Central memory CD8-positive, alpha-beta T cell (primary cell): Measurements from ENCODE around the gene SPOCK2.
A peak's percentile ranks its signal among the peaks of the same experiment; 100 is the strongest.

Experiments used
- ATAC-seq: fragments of 150-1000 bp; cut with Tn5 transposase; replicated peaks from 2 replicates; pipeline ENCODE4 v1.10.0; 2022; ENCODE audit warnings: mild to moderate bottlenecking, moderate FRiP score, moderate number of reproducible peaks; ENCODE audit not compliant: poor library complexity, severe bottlenecking; ENCODE audit errors: extremely low read depth
- DNase-seq, 2 donors: peaks; one replicate each; pipeline ENCODE4 v3.0.0; 2021; ENCODE audit warnings: low spot score in 2 of 2
- H3K27ac Mint-ChIP-seq: one replicate; pipeline ENCODE4 v1.8.0; 2022; ENCODE audit warnings: low read depth, mild to moderate bottlenecking, moderate library complexity, mixed read lengths
- H3K27me3 Mint-ChIP-seq: one replicate; pipeline ENCODE4 v1.8.0; 2022; ENCODE audit warnings: mixed read lengths
- H3K36me3 Mint-ChIP-seq: one replicate; pipeline ENCODE4 v1.8.0; 2022; ENCODE audit warnings: mild to moderate bottlenecking, moderate library complexity, mixed read lengths; ENCODE audit not compliant: insufficient read depth
- H3K4me1 Mint-ChIP-seq: one replicate; pipeline ENCODE4 v1.8.0; 2022; ENCODE audit warnings: mixed read lengths
- H3K4me3 Mint-ChIP-seq: one replicate; pipeline ENCODE4 v1.8.0; 2022; ENCODE audit warnings: mild to moderate bottlenecking, moderate library complexity, mixed read lengths
- H3K9me3 Mint-ChIP-seq: one replicate; pipeline ENCODE4 v1.8.0; 2022; ENCODE audit warnings: mixed read lengths

SPOCK2 gene

DNA sequence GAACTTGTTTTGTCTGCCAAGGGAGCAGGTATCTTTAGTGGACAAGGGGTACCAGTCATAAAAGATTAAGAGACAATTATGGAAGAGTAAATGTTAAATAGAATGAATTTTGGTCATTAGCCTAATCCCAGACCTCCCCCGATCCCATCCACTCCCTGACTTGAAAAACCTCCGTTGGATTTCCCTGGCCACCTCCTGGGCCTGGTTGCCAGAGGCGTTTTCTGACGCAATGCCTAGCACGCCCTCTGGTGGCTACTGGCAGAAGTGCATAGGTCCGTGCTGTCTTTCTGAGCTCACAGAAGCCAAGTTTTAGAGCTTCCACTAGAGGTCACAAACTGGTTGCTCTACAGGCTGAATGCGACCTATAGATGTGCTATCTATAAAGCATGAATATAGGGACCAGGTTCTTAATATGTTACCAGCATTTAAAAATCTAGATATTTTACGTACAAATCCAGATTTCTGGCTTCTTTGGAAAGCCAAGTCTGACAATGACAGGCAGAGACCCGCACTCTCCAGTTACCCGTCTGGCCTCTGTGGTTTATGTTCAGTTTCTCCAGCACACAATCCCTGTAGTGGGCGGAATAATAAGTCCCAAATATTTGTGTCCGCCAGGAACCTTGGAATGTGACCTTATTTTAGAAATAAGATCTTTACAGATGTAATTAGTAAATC is 39.8 kb downstream of the SPOCK2 start:
- peaks cover 5% of the 10 kb centered on the region for H3K36me3 Mint-ChIP-seq

DNA sequence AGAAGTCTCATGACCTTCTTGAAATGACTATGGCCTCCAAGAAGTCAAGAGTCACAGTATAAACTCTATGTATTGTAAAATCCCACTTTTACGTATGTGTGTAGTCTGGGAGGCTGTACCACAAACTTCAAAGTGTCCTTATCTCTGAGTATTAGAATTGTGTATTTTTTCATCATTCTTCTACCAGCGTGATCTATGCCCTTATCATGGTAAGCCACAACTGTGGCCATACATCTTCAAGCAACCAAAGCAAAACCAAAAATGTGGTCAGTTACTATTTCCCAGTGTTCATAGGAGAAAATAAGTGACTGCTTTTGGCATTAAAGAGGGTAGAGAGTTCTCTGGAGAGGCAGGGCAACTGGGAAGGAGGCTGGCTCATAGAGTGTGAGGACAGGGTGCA is 42.8 kb downstream of the SPOCK2 start:
- DNase-seq: no peak
- Mint-ChIP-seq H3K9me3 (no peaks in the 10 kb centered on the region), H3K4me3 (no peak overlapping the region), H3K27me3 (no peaks in the 10 kb centered on the region), H3K36me3 (peaks cover 2% of the 10 kb centered on the region), H3K4me1 (peaks cover 5% of the 10 kb centered on the region), H3K27ac (no peak overlapping the region)
- ATAC-seq: no peak

More for the DNA sequence above, 39.8 kb downstream of the SPOCK2 start:
- peaks cover 9% of the 10 kb centered on the region for H3K4me1 Mint-ChIP-seq
- H3K9me3 Mint-ChIP-seq: no peaks in the 10 kb centered on the region
- no peak overlapping the region for H3K4me3 Mint-ChIP-seq
- H3K27me3 Mint-ChIP-seq: no peaks in the 10 kb centered on the region
- no peak overlapping the region for H3K27ac Mint-ChIP-seq
- peak; percentile 74 to 79 for DNase-seq
- peak; percentile 90 for ATAC-seq

DNA sequence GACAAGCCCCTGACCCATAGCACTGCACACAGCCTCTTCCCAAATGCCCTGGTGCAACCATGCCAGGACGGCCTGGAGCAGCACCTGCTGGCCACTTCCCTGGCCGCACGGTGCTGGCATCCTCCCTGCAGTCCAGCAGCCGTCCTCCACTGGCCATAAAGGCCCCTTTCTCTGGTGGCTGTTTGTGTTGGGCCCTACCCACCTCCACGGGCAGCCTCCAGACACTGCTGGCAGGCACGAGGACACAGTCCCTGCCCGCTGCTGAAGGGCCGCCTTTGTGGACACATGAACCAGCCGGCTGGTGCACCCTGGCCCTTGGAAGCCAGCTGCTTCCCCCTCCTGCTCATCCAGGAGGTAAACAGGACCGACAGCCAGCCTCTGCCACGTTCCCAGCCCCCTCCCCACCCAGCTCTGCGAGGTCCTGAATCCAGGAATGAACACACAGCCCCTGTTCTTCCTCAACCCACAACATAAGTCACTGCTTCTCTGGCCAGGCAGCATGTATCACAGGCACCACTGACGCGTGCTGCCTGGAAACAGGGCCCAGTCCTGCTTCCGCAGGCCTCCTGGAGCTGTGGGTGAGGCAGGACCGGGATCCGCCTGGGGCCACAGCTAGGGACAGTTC is 43.8 kb downstream of the SPOCK2 start:
- no peaks in the 10 kb centered on the region for H3K9me3 Mint-ChIP-seq
- no peak for DNase-seq
- no peak overlapping the region for H3K4me3 Mint-ChIP-seq
- no peak overlapping the region for H3K27ac Mint-ChIP-seq
- no peak for ATAC-seq
- no peaks in the 10 kb centered on the region for H3K27me3 Mint-ChIP-seq
- H3K36me3 Mint-ChIP-seq: peaks cover 2% of the 10 kb centered on the region
- peaks cover 5% of the 10 kb centered on the region for H3K4me1 Mint-ChIP-seq

DNA sequence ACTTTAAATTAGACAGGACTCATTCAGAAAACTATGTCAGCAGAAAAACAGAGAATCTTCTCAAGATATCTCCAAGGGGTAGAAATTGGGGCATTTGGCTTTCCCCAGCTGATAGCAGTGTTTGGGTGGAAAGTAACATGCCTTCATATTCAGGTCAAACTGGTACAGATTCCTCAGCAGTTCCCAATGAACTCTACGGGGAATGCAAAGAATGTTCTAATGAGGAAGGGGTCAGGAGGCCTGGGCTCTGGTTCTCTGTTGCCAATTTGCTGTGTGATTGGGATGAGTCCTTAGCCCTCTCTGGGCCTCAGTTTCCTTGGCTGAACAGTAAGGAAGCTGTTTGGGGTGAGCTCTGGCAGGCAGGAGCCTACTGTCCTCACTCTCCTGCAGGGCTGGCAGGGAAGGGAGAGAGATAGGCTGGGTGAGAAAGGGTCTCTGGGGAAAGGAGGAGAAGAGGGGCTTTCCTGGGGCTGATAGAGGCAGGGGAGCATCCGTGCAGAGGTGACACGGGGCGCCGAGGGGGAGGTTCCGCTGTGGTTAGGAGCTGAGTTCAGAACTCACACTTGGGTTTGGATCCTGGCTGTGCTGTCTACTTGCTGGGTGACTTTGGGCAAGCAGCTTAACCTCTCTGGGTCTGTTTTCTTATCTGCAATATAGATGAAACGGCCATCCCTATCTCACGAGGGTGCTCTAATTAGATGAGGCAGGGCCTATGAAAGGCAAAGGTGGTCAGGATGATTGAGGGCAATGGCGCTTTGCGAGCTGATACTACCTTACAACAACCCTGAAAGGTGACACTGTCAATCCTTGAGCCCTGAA is 45.1 kb downstream of the SPOCK2 start:
- no peaks in the 10 kb centered on the region for H3K36me3 Mint-ChIP-seq
- H3K4me3 Mint-ChIP-seq: no peak overlapping the region
- no peaks in the 10 kb centered on the region for H3K9me3 Mint-ChIP-seq
- no peak overlapping the region for H3K27ac Mint-ChIP-seq
- ATAC-seq: no peak
- no peaks in the 10 kb centered on the region for H3K27me3 Mint-ChIP-seq
- peaks cover under 1% of the 10 kb centered on the region for H3K4me1 Mint-ChIP-seq
- DNase-seq: no peak

DNA sequence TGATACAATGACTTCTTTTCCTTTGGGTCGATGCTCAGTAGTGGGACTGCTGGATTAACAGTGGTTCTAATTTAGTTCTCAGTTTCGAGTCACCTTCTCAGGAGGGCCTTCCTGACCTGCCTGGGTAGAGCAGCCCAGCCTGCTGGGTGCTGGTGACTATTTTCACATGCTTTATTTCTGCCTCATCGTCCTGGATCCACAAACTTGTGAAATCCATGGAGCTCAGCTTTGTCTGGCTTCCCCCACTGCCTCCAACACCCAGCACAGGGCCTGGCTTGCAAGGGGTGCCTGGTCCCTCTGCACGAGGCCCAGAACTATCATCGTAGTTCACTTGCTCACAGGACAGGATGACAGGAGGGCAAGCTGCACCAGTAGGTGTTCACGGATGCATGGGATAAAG is 46.9 kb downstream of the SPOCK2 start:
- H3K36me3 Mint-ChIP-seq: no peaks in the 10 kb centered on the region
- H3K27me3 Mint-ChIP-seq: no peaks in the 10 kb centered on the region
- peak overlapping the region; percentile 38 for H3K27ac Mint-ChIP-seq
- ATAC-seq (no peak), DNase-seq (no peak)
- H3K9me3 Mint-ChIP-seq: no peaks in the 10 kb centered on the region
- no peak overlapping the region for H3K4me3 Mint-ChIP-seq
- no peaks in the 10 kb centered on the region for H3K4me1 Mint-ChIP-seq

DNA sequence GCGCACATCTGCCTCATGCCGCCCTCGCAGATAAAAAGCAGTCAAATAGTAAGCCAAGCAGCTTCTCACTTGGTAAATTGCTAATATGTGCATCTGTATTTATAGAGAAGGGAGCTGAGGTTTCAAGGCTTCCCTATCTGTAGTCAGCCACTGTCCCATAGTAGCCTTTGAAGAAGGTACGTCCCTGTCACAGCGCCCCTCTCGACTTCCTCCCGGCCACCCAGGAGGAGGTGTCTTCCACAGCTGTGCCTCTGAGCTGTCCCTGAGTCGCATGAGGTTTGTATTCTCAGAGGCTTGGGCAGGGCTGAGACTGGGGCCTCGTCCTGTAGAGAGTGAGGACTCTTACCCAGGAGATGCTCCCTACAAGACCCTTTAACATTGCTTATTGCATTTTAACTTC is 49.0 kb downstream of the SPOCK2 start:
- ATAC-seq: no peak
- H3K4me3 Mint-ChIP-seq: no peak overlapping the region
- no peaks in the 10 kb centered on the region for H3K27me3 Mint-ChIP-seq
- no peaks in the 10 kb centered on the region for H3K36me3 Mint-ChIP-seq
- no peak for DNase-seq
- H3K4me1 Mint-ChIP-seq: no peaks in the 10 kb centered on the region
- no peaks in the 10 kb centered on the region for H3K9me3 Mint-ChIP-seq
- H3K27ac Mint-ChIP-seq: no peak overlapping the region

DNA sequence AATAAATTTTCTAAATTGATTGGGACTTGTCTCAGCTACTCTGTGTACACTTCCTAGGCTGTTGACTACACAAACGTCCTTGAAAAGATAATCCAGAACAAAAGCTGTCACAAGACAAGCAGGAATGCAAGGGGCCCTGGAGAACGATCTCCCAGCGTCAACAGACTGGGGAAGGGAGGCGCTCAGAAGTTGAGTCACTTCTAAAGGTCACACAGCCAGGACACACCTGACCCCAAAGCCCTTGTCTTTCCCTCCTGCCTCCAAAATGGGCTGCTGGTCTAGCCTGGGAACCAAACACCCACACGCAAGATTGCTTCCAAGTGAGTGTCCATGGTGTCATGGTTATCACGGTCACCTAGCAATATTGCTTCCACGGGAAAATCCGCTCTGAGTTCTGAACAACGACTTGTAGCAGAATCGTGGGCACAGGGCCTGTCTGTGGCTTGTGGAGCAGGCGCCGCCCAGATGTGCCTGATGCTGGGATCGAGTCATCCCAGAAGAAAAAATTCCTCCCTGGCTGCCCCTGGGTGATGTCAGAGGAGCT is 49.8 kb downstream of the SPOCK2 start:
- H3K36me3 Mint-ChIP-seq: no peaks in the 10 kb centered on the region
- no peak overlapping the region for H3K27ac Mint-ChIP-seq

DNA sequence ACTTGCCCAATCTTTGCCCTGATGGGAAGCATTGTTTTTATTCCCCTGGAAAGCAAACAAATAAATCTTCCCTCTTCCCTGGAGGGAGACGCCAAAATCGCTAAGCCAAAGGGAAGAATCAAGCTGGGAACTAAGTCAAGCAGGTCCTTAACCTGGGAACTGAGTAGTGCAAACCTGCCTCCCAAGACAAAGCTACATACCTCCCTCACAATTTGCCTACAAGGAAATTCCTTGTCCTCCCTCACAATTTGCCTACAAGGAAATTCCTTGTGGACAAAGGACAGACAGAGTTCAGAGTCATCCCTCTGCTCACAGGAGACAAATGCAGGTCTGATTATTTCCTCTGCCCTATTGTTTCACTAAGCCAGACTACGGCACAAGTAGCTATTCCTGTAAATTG is 50.5 kb downstream of the SPOCK2 start:
- no peaks in the 10 kb centered on the region for H3K9me3 Mint-ChIP-seq
- no peaks in the 10 kb centered on the region for H3K4me1 Mint-ChIP-seq
- H3K27ac Mint-ChIP-seq: no peak overlapping the region
- no peak for DNase-seq
- no peak overlapping the region for H3K4me3 Mint-ChIP-seq
- peaks cover under 1% of the 10 kb centered on the region for H3K27me3 Mint-ChIP-seq
- ATAC-seq: no peak
- H3K36me3 Mint-ChIP-seq: no peaks in the 10 kb centered on the region

More for the DNA sequence above, 49.8 kb downstream of the SPOCK2 start:
- no peaks in the 10 kb centered on the region for H3K4me1 Mint-ChIP-seq
- H3K4me3 Mint-ChIP-seq: no peak overlapping the region
- DNase-seq (no peak), ATAC-seq (no peak)
- H3K9me3 Mint-ChIP-seq: no peaks in the 10 kb centered on the region
- no peaks in the 10 kb centered on the region for H3K27me3 Mint-ChIP-seq

DNA sequence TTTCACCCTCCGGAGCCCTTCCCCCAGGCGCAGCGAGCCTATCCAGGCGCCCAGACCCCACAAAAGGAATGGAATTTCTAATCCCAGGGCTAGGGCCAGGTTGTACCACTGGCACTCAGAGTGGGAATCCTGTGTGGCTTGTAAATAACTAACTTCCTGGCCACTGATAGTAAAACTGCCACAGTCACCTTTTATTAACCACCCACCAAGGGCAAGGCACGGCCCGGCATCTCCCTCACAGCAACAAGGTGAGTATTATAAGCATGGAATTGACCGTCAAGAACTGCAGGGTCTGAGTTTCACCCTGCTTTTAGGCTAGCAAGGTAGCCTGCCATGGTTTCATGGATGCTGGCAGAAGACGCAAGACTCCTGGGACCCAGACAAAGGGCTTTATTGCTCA is 51.1 kb downstream of the SPOCK2 start:
- Mint-ChIP-seq H3K4me3 (no peak overlapping the region), H3K27me3 (peaks cover 6% of the 10 kb centered on the region), H3K36me3 (no peaks in the 10 kb centered on the region), H3K9me3 (no peaks in the 10 kb centered on the region), H3K27ac (no peak overlapping the region), H3K4me1 (no peaks in the 10 kb centered on the region)
- no peak for DNase-seq
- ATAC-seq: no peak

DNA sequence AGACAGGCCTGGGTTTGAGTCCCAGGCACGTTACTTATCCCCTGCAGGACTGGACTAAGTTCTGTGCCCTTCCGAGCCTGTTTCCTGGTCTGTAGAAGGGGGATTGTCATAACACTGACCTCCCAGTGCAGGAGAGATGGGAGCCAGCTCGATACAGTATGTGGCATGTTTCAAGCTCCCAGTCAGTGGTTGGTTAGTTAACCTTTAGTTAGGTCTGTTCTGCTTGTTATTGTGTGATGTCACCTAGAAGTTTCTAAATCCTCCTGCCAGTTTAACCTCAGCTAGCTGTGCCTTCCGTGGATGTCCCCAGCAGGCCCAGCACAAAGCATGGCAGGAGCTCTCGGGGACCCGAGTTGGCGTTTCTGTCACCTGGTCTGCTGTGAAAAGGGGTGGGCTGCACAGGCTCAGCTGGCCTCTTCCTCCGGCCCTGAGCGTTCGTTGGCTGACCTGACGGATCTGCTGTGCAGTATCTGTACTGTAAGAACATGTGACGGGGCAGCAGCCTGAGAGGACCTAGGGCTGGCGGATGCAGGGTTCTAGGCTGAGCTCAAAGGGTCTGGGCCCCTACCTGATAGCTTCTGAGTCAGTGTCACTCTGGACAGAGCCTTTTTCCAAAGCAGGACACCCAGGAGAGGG is 53.0 kb downstream of the SPOCK2 start:
- DNase-seq (no peak), ATAC-seq (no peak)
- Mint-ChIP-seq H3K36me3 (no peaks in the 10 kb centered on the region), H3K4me1 (no peaks in the 10 kb centered on the region), H3K4me3 (no peak overlapping the region), H3K27ac (no peak overlapping the region), H3K9me3 (no peaks in the 10 kb centered on the region), H3K27me3 (peaks cover 25% of the 10 kb centered on the region)

DNA sequence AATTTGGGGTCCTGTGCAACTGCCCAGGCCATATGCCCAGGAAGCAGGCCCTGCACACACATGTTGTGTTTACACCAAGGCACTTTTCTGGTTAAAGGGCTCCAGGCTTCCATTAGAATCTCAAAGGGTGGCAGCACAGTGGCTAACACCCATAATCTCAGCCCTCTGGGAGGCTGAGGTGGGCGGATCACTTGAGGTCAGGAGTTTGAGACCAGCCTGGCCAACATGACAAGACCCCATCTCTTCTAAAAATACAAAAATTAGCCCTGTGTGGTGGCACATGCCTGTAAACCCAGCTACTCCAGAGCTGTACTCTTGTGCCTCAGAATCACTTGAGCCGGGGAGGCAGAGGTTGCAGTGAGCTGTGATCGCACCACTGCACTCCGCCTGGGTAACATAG is 53.6 kb downstream of the SPOCK2 start:
- no peaks in the 10 kb centered on the region for H3K9me3 Mint-ChIP-seq
- no peak overlapping the region for H3K4me3 Mint-ChIP-seq
- H3K27me3 Mint-ChIP-seq: peaks cover 31% of the 10 kb centered on the region
- DNase-seq: no peak
- ATAC-seq: no peak
- H3K27ac Mint-ChIP-seq: no peak overlapping the region
- no peaks in the 10 kb centered on the region for H3K36me3 Mint-ChIP-seq
- H3K4me1 Mint-ChIP-seq: no peaks in the 10 kb centered on the region

DNA sequence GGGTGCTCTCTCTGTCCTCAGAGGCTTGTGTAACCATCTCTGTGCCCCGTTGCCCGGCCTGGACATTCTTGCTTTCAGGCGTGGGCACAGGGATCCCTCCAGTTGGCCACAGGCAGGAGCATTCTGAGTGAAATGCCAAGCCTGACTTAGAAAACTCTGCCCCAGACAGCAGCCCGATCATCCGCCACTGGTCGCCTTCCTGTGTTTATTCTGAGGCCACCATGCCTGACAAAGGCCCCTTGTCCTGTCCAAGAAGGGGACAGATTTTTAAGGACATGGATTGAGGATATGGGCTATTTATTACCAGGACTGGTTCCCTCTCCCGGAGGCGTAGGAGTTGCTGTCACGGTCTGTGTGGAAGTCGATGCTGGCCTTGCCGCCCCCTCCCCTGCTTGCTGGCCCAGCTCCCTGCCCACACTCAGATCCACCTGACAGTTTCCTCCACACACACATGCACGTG is 54.3 kb downstream of the SPOCK2 start:
- peaks cover 38% of the 10 kb centered on the region for H3K27me3 Mint-ChIP-seq
- DNase-seq (no peak), ATAC-seq (no peak)
- H3K36me3 Mint-ChIP-seq: no peaks in the 10 kb centered on the region
- no peak overlapping the region for H3K27ac Mint-ChIP-seq
- H3K4me3 Mint-ChIP-seq: no peak overlapping the region
- H3K9me3 Mint-ChIP-seq: no peaks in the 10 kb centered on the region
- H3K4me1 Mint-ChIP-seq: no peaks in the 10 kb centered on the region
